Activated effector memory CD4-positive, alpha-beta T cell treated with Interleukin-2 at 50 U/mL for 16 hours (primary cell): ENCODE results near the gene LYZ.

Experiments used
- DNase-seq: peaks from one replicate; pipeline ENCODE4 v3.0.0-alpha.2; 2020

Gene LYZ

GRCh38 chr12:69392179-69392928 is 44.2 kb downstream of the LYZ start:
- DNase-seq = no peak

DNA sequence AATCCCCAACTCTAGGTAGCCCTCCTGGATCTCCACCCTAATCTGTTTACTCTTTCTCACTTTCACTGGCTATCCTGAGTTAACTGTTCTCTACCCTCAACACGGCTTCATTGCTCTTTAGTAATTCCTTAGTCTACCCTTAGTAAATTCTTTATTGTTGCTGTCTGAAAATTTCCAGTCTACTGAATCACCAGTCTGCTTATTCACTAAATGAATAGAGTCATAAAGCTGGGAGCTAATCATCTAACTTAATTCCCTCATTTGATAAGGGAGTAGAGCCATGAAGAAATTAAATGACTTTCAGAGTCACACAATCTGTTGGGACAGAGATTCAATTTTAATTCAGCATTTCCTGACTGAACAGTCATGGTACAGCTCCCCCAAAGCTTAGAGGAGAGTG is 47.9 kb downstream of the LYZ start:
- no peak for DNase-seq

DNA sequence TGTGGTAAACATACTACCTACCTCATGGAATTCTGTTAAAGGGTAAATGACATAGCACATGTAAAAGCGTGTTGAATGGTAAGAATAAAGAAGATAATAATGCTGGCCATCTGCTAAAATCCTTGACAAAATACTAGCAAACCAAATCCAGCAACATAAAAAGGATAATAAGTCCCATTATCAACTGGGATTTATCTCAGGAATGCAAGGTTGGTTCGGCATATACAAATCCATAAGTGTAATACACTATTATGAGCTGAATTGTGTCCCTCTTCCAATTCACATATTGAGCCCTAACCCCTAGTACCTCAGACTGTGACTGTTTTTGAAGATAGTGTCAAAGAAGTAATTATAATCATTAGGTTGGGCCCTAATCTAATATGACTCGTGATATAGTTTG is 48.8 kb downstream of the LYZ start:
- no peak for DNase-seq

DNA sequence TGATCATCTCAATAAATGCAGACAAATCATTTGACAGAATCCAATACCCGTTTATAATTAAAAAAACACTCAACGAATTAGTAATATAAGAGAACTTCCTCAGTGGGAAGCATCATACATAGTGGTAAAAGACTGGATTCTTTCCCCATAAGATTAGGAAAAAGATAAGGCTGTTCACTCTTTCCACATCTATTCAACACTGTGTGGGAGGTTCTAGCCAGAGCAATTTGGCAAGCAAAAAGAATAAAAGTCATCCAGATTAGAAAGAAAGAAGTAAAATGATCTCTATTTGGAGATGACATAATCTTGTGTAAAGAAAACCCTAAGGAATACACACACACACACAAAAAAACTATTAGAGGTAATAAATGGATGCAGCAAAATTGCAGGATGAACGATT is 49.8 kb downstream of the LYZ start:
- DNase-seq = no peak

GRCh38 chr12:69401940-69402339 is 53.8 kb downstream of the LYZ start:
- DNase-seq = no peak
